Measurements from ENCODE around the gene ELF2.
"Not testable (repeated sequence)": the region's sequence is repeated elsewhere in the genome, so short reads cannot be mapped to it uniquely, and the experiment has no call there.

DNA sequence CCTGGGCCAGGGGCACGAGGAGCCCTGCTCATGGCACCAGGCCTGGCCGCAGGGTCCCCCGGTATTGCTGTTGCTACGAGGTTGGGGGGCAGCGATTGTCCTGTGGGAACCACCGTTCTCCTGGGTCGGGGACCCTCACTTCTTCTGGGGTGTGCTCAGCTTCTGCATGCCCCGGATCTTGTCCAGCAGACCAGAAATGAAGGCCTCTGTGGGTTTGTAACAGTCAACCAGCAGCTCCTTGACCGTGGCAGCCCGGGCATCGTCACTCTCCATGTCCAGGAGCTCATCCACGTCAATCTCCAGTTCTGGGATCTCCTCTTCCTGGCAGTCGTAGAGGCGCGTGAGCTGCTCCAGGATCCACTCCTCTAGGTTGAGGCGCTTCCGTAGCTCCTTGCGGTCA lies 62.2 kb downstream of the ELF2 start:
- not testable (repeated sequence) for TF ChIP-seq POLR2A (IDR thresholded peaks at IDR 0.05; ENCODE audit: extremely low read depth, insufficient read length)
- TF ChIP-seq, protein P1, sequence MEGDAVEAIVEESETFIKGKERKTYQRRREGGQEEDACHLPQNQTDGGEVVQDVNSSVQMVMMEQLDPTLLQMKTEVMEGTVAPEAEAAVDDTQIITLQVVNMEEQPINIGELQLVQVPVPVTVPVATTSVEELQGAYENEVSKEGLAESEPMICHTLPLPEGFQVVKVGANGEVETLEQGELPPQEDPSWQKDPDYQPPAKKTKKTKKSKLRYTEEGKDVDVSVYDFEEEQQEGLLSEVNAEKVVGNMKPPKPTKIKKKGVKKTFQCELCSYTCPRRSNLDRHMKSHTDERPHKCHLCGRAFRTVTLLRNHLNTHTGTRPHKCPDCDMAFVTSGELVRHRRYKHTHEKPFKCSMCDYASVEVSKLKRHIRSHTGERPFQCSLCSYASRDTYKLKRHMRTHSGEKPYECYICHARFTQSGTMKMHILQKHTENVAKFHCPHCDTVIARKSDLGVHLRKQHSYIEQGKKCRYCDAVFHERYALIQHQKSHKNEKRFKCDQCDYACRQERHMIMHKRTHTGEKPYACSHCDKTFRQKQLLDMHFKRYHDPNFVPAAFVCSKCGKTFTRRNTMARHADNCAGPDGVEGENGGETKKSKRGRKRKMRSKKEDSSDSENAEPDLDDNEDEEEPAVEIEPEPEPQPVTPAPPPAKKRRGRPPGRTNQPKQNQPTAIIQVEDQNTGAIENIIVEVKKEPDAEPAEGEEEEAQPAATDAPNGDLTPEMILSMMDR (IDR thresholded peaks at IDR 0.05; ENCODE audit: low read depth, low read length): not testable (repeated sequence)
